Measurements from ENCODE around the gene NADSYN1.
"Not testable (repeated sequence)": the region's sequence is repeated elsewhere in the genome, so short reads cannot be mapped to it uniquely, and the experiment has no call there.

NADSYN1 gene

GRCh38 chr11:71527576-71528210 lies 74.7 kb downstream of the NADSYN1 start:
- DNase-seq (ENCODE audit: low spot score): no peak

- no peak for DNase-seq (ENCODE audit: low spot score)
Observed at GRCh38 chr11:71530602-71531001, 77.6 kb downstream of the NADSYN1 start.

DNA sequence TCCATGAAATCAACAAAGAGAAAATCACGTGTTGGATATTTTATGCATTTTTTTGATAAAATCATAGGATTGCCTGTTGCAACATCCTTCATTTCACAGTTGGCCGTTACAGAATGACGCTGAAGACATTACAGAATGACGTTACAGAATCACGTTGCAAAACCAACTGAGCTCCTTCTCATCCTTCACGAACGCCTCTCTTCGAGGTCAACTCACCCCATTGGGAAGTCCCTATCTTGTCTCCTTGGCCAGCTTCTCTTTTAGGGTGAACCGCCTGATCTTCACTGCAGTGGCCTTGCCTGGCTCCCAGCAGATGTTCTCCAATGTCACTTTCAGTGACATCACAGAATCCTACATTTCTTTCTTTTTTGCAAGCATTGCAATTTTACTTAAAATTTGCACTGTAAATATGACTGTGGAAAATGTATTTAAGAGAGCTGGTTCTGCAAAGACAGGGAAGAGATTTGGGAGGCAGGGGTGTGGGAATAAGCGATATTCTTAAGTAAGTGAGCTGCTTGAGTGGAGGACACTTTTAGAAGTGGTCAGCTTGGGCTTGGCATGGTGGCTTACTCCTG lies 79.1 kb downstream of the NADSYN1 start:
- DNase-seq (ENCODE audit: low spot score): no peak

DNA sequence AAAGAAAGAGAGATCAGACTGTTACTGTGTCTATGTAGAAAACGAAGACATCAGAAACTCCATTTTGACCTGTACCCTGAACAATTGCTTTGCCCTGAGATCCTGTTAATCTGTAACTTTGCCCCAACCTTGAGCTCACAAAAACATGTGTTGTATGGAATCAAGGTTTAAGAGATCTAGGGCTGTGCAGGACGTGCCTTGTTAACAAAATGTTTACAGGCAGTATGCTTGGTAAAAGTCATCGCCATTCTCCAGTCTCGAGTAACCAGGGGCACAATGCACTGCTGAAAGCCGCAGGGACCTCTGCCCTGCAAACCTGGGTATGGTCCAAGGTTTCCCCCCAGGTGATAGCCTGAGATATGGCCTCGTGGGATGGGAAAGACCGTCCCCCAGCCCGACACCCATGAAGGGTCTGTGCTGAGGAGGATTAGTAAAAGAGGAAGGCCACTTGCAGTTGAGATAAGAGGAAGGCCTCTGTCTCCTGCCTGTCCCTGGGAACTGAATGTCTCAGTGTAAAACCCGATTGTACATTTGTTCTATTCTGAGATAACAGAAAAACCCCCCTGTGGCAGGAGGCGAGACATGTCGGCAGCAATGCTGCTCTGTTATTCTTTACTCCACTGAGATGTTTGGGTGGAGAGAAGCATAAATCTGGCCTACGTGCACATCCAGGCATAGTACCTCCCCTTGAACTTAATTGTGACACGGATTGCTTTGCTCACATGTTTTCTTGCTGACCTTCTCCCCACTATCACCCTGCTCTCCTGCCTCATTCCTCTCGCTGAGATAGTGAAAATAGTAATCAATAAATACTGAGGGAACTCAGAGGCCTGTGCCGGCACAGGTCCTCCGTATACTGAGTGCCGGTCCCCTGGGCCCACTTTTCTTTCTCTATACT lies 82.0 kb downstream of the NADSYN1 start:
- DNase-seq (ENCODE audit: low spot score): not testable (repeated sequence)

GRCh38 chr11:71535825-71536224 lies 82.8 kb downstream of the NADSYN1 start:
- DNase-seq (ENCODE audit: low spot score): no peak

DNA sequence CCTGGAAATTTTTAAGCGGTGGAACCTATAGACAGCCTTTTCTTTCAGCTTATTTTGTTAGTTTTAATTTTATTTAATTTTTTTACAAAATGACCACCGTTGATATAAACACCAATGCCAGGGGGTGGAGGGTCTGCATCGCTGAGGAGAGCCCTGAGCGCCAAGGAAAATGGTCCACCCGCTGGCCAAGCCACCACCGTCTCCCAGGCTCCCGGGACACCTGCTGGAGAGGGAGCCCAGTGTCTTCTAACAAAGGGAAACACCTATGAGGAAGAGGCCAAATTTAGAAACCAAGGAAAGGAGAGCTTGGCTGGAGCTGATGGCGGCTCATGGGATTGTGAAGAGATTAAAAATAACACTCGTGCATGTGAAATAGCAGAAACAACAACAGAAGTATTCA lies 84.5 kb downstream of the NADSYN1 start:
- DNase-seq (ENCODE audit: low spot score): no peak

GRCh38 chr11:71537977-71538665 lies 85.1 kb downstream of the NADSYN1 start, which contains the start of gene KRTAP5-8:
TSS of gene KRTAP5-8 (plus strand) at chr11:71538025. CDS start at chr11:71538056, 31 bp downstream.
- DNase-seq (ENCODE audit: low spot score): not testable (repeated sequence)

- DNase-seq (ENCODE audit: low spot score): no peak
Observed at GRCh38 chr11:71538666-71538990, 85.6 kb downstream of the NADSYN1 start.

DNA sequence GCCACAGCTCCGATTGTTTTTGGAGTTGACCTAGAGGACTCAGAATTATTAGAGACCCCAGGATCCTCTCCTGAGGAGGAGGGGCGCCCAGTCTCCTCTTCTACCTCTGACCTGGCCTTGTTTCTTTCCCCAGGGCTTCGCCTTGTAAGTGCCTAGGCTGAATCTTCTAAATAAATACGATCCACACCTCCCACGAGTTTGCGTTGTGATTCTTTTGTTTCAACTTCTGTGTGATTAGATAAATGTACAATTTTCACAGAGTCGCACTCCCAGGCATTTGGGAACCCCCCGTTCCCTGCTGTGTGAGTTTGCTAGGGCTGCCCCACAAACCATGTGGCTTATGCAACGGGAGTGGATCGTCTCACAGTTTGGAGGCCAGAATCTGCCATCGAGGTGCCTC lies 86.0 kb downstream of the NADSYN1 start:
- DNase-seq (ENCODE audit: low spot score): no peak

DNA sequence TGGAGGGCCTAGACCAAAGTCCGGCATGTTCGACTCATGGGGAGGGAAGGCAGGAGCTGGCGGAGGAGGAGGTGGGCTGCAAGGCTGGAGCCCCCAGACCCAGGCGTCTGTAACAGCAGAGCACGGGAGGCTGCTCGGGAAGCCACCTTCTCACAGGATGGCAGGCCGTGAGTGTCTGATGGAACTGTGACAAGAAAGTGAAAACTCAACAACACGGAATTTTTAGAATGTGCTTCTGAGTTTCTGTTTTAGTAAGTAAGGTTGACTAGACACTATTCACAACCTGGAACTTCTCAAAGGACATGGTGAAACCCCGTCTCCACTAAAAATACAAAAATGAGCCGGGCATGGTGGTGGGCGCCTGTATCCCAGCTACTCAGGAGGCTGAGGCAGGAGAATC lies 87.0 kb downstream of the NADSYN1 start:
- DNase-seq (ENCODE audit: low spot score): not testable (repeated sequence)

DNA sequence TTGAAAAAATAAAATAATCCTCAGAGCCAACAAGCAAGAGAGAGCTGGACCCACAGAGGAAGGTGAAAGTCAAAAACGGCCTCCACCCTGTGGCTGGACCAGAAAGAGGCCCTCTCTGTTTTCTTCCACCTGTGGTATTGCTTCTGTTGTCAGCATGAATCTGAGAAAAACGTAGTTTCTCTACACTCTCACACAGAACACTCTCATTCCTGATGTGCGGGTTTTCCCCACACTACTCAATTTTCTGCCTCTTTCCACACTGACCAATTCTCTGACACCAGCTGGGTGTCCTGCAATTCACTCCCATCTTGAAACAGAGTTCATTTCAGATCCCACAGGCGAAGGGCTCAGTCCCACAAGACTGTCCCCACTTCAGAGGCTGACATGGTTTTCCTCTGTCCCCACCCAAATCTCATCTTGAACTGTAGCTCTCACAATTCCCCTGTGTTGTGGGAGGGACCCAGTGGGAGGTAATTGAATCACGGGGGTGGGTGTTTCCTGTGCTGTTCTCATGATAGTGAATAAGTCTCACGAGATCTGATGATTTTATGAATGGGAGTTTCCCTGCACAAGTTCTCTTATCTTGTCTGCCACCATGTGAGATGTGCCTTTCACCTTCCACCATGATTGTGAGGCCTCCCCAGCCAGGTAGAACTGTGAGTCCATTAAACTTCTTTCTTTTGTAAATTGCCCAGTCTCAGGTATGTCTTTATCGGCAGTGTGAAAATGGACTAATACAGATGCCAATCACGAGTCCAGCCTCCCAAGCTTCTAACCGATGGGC lies 87.7 kb downstream of the NADSYN1 start:
- not testable (repeated sequence) for DNase-seq (ENCODE audit: low spot score)

DNA sequence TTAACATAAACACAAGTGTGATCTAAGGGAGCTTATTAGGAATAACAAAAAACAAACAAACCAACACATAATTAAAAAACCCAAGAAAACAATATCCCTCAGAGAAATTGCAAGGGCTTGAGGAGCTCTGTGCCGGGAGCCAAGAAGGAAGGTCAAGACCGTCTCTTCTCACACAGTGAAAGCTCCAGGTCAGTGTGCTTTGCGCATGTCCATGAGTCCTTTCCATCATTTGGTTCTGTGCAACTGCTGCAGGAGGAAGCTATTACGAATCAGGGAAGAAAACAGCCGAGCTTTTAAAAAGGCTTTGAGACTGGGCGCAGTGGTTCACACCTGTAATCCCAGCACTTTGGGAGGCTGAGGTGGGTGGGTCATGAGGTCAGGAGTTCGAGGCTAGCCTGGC lies 89.4 kb downstream of the NADSYN1 start:
- DNase-seq (ENCODE audit: low spot score): no peak

DNA sequence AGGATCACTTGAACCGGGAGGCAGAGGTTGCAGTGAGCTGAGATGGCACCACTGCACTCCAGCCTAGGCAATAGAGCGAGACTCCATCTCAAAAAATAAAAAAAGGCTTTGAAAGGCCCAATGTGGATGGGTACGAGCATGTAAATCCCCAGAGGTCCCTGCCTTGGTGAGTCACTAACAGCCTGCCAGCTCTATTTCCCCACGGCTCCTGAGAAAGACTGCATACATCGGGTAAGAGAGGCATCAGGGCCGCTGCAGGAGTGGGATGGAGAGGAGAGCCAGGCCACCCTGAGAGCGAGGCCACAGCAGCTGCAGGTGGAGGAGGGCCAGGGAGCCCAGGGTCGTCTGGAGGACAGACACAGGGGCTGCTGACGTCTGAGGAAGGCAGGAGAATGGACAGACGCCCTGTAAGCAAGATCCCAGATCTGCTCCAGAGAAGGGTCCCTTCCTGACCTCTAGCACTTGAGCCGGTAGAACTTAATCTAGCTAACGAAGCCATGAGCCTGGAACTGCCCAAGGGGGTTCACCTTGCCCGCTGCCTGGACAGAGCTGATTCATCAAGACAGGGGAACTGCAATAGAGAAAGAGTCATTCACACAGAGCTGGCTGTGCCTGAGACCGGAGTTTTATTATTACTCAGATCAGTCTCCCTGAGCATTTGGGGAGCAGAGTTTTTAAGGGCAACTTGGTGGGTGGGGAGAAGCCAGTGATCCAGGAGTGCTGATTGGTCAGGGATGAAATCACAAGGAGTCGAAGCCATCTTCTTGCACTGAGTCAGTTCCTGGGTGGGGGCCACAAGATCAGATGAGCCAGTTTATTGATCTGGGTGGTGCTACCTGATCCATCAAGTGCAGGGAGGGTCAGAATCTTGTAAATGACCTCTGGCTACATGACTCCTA lies 90.1 kb downstream of the NADSYN1 start:
- DNase-seq (ENCODE audit: low spot score): no peak

DNA sequence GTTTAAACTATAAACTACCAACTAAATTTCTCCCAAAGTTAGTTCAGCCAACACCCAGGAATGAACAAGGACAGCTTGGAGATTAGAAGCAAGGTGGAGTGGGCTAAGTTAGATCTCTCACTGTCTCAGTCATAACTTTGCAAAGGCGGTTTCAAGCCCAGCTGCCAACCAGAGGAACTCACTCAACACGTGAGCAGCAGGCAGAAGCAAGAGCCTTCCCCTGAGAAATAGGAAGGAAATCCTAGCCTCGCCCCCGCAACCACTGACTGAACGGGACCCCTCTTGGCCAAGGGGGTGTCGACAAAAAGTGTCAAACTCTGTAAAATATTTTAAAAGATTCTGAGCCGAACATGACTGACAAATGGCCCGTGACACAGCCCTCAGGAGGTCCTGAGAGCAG lies 90.9 kb downstream of the NADSYN1 start:
- DNase-seq (ENCODE audit: low spot score): no peak

GRCh38 chr11:71544525-71545214 lies 91.7 kb downstream of the NADSYN1 start:
- DNase-seq (ENCODE audit: low spot score): no peak

DNA sequence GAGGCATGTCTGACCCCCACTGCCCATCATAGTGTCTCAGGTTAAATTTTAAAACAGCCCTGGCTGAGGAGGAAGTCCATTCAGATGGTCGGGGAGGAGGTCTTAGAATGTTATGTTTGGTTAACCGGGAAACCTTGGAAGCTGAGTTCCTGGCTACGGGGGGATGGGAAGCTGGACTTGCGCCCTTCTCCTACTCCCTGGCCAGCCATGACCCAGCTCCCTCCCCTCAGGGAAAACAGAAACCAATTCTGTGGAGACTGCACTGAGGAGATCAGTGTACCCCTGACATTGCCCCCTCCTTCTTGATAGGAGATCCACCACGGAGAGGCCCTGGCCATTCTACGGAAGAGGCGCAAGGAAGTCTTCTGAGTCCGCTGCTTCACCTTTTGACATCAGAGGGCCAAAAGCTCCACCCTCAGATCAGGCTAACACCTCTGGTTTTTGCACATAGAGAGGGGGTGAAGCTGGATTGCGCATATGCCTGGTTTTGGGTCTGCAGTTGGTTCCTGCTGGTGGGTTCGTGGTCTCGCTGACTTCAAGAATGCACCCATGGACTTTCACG lies 92.5 kb downstream of the NADSYN1 start:
- DNase-seq (ENCODE audit: low spot score): no peak

GRCh38 chr11:71548120-71548519 lies 95.1 kb downstream of the NADSYN1 start, which contains the start of gene KRTAP5-9:
TSS of gene KRTAP5-9 (plus strand) at chr11:71548420. CDS start at chr11:71548658, 238 bp downstream.
- no peak for DNase-seq (ENCODE audit: low spot score)

GRCh38 chr11:71548716-71549151 lies 95.7 kb downstream of the NADSYN1 start:
- DNase-seq (ENCODE audit: low spot score): no peak
